NCI-H2196 (cell line): Measurements from ENCODE around the gene MYO5C.

ENCODE experiments used
- DNase-seq: peaks from one replicate; lab custom pipeline; 2025; ENCODE audit not compliant: unreplicated experiment; lab: John Stamatoyannopoulos, UW

Gene MYO5C

DNA sequence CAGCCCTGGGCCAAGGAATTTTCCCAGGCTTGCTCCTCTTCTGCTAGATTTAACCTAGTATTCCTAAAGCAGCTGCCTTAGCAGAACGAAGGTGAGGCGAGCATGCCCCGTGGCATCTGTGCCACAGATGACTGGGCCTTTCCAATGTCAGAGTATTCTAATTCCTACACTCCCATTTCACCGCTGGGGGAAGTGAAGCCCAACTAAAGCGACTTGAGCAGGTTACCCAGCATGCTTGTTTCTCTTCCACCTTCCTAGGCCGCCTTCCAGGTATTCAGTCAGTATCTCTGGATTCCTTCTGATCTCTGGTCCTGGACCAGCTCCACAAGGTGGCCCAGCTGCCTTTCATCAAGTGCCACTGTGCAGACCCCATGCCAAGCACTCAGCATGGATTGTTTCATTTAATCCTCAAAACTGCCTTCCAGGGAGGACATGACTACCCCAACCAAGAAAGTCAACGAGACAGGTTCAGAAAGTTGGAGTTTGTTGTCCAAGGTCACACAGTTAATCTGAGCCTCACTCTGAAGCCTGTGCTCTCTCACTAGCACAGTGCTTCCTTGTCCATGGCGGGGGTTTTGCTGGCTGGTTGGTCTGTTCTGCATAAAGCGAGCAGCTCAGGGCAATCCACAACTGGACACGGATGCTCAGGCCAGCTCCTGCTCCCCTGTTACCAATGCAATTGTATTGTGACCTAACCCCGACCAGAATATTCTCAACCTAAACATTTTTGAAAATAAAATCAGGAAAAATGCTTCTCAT, 15.1 kb downstream of the MYO5C start:
- no peak for DNase-seq

- DNase-seq: no peak
Measured at GRCh38 chr15:52278636-52279367, 16.8 kb downstream of the MYO5C start.

DNA sequence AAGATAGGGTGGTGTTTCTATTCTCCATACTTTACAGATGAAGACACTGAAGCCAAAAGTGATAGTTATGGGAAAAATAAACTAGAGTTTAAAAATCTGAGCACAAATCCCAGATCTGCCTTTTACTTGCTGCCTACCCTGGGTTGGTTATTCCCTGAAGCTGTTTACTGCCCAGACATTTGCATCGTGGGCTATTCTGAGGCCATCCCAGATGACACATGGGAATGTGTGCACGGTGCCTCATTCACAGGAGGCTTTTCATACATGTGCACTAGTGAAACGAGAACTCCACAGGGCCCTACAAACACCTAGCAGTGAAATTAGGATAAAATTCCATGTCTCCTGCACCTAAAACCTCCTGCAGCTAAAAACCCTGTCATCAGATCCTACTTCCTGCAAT, 17.5 kb downstream of the MYO5C start:
- DNase-seq: no peak

DNA sequence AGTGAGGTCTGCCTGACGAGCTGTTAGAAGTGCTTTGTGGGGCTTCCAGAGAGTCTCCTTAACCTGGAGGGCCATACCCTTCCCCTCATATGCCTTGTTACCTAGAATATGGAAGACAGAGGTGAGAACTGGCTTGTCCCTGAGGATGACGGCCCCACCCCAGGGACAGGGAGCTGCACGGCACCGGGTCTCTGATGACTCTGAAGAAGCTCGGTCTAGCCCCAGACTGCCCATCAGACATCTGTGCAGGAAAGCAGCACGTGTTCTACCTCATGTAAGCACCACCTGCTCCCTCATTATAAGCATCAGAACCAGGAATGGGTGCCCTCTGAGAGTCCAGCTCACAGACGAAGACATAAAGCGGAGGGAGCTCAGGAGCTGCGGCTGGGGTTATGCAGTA, 18.0 kb downstream of the MYO5C start:
- no peak for DNase-seq

- DNase-seq: no peak
Measured at GRCh38 chr15:52276256-52276770, 19.3 kb downstream of the MYO5C start.

DNA sequence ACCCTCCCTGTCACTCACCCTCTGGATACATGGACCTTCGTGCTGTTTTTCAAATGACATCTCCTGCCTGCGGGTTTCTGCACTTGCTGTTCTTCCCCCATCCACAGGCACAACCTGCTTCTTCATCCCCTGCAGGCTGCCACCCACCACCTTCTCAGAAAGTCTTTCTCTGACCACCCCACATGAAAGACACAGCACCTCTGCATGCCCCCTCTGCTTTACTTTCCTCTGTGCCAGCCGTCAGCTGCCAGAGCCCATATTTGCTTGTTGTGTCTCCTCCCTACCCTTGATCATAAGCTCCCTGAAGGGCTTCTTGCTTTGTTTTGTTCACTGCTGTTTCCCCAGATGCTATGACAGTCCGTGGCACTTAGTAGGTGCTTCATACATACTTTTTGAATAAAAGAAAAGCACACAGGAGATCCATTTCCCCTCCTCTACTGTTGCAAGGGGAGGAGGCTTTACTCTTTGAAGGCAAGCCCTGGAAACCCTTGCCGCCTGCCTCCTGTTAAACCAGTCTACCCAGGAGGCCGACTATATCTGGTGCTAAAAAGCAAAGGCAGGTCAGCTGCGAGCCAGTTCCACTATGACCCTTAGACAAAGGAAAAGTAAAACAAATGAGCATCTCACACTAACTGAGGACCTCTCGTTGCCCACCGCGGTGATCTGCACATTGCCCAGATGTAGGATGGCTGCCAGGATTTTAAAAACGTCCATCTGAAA, 31.9 kb downstream of the MYO5C start:
- DNase-seq: no peak

DNA sequence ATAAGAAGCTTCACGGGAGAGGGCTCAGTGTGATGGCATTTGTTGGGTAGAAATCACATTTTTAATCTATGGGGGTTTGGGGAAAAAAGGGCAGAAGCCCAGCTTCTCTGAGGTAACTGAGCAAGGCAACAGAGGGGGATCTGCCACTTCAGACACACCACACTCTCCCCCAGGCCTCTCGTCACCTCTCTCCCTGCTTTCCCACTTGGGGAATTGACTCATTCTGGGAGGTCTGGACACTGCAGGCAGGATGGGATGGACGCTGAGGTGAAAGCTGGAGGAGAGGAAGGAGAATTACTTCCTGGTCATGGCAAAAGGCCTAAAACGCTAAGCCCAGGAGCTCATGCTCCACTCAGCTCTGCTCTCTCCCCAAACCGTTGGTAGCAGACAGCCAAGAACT, 33.2 kb downstream of the MYO5C start:
- no peak for DNase-seq

GRCh38 chr15:52261498-52262242, 33.9 kb downstream of the MYO5C start:
- no peak for DNase-seq

- no peak for DNase-seq
Measured at GRCh38 chr15:52261026-52261425, 34.6 kb downstream of the MYO5C start.

GRCh38 chr15:52259503-52259902, 36.1 kb downstream of the MYO5C start:
- no peak for DNase-seq

- no peak for DNase-seq
Measured at GRCh38 chr15:52258461-52258860, 37.1 kb downstream of the MYO5C start.

- peak; percentile 16 for DNase-seq
Measured at GRCh38 chr15:52257734-52258062, 37.9 kb downstream of the MYO5C start.

- no peak for DNase-seq
Measured at GRCh38 chr15:52256930-52257733, 38.5 kb downstream of the MYO5C start.

DNA sequence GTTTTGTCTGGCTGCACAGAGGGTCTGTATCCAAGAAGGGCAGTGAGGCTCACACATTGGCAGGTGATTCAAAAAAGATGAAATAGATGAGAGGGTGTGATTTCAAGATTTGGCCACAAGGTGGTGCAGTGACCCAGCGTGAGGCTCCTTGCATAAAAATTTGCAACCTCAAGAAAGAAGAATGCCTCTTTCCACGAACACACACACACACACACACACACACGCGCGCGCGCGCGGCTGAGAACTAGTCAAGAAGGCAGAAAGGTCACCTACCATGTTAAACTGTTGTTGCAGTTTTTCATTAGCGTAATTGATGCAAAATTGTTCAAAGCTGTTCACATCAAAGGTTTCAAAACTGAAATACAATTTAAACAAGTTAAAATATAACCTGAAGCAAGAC, 39.2 kb downstream of the MYO5C start:
- DNase-seq: peak; percentile 45

GRCh38 chr15:52255935-52256334, 39.7 kb downstream of the MYO5C start:
- DNase-seq: no peak

DNA sequence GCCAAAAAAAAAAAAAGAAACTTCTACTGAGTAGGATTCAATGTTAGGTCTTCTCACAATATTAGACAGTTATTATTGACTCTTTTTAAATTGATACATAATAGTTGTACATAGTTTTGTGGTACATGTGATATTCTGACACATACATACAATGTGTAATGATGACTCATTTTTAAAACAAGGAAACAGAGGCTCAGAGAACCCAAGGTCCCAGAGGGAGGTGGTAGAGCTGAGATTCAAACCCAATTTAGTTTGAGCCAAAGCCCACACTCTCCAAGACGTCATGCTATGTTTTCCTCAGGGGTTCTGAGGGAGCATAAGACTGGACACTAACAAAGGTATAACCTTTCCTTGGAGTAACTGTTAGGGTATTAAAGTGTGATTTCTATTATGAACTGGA, 40.6 kb downstream of the MYO5C start:
- no peak for DNase-seq

DNA sequence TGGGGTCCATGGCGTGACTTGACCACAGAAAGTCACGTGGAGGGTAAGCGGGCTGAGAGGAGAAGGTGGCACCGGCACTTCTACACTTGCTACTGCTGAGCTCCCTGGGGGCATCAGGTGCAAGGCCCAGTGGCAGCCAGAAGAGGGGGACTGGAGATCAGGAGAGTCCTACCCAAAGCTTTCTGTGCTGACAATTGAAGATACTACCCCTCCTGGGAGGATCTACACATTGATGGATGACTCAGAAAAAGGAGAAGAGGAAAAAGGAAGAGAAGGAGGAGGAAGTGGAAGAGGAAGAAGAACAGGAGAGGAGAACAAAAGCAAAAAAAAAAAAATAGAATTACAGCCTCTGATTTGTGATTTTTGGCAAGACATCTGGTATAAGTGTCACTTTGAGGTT, 41.2 kb downstream of the MYO5C start:
- DNase-seq: no peak

GRCh38 chr15:52252781-52253180, 42.8 kb downstream of the MYO5C start:
- no peak for DNase-seq

DNA sequence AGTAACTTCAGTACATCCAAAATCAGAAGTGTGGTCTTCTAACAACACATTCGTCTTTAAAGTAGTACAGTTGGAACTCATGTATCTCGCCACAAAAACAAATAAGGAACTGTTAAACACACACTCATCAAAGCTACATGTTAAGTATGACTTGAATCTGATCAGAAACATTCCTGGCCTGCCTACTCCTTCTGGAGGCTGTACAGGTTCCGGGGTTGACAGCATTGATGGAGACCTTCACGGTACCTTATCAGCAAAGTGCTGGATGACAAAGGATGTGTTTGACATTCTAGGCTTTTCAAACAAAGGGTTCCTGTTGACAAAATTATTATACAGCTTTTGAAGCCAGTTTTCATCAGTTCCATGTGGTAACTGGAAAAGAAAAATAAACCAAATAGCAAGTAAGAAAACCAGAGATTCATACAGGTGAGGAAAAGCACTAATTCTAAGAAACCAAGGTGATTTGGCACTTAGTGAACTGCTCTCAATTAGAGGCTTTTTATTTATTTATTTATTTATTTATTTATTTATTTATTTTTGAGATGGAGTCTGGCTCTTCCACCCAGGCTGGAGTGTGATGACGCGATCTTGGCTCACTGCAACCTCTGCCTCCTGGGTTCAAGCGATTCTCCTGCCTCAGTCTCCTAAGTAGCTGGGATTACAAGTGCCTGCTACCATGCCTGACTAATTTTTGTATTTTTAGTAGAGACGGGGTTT, 44.3 kb downstream of the MYO5C start:
- no peak for DNase-seq

DNA sequence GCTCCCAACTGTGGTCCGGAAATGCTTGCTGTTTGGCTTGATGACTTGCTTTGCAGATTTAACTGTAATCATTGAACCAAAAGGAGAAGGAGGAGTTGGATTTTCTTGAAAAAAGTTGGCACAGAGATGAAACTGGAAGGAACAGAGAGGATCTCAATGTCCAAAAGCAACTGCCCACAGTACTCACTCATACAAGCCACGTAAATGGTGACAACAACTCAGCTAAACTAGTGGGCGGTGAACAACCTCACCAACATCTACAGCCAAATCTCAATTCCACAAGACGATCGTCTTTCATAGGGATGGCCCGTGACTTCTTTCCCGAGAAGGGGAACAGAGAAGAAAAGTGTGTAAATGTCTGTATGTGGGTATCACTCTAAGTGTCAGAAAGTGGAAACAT, 48.1 kb downstream of the MYO5C start:
- DNase-seq: no peak
